ENCODE measurements around the gene VSTM2A. TPM values are rescaled to one million over a fixed set of nuclear protein-coding genes. Genes with fewer than 3 reads are reported as not detected.

Gene VSTM2A
- total RNA-seq, 4 donors from 2014 or later = 0.20 TPM; not detected in 3

DNA sequence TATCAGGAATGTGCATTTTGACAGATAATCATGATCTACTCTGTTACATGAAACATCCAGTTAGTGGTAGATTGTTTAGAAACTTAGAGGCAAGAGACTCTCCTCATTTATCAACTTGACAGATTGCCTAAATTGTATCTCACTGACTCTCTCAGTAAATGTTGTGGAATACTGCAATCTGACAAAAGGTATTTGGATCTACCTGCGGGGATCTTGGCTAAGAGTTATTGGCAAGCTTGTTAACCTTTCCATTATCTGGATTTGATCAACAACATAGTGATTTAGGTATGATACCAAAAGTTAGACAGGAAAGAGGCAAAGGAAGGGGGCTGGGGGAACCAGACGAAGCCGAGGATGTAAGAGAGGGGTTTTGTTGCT lies 2.0 kb downstream of the VSTM2A start:
- Histone ChIP-seq H3K27ac (no peak overlapping the region), H3K4me1 (no peaks in the 10 kb centered on the region), H3K36me3 (no peaks in the 10 kb centered on the region), H3K4me3 (replicated peaks in 1 of 3) (no peak overlapping the region), H3K27me3 (no peaks in the 10 kb centered on the region), H3K9me3 (no peaks in the 10 kb centered on the region)
- intact Hi-C loops (cut with DNase I) = no loop called here
- TF ChIP-seq, protein P1, sequence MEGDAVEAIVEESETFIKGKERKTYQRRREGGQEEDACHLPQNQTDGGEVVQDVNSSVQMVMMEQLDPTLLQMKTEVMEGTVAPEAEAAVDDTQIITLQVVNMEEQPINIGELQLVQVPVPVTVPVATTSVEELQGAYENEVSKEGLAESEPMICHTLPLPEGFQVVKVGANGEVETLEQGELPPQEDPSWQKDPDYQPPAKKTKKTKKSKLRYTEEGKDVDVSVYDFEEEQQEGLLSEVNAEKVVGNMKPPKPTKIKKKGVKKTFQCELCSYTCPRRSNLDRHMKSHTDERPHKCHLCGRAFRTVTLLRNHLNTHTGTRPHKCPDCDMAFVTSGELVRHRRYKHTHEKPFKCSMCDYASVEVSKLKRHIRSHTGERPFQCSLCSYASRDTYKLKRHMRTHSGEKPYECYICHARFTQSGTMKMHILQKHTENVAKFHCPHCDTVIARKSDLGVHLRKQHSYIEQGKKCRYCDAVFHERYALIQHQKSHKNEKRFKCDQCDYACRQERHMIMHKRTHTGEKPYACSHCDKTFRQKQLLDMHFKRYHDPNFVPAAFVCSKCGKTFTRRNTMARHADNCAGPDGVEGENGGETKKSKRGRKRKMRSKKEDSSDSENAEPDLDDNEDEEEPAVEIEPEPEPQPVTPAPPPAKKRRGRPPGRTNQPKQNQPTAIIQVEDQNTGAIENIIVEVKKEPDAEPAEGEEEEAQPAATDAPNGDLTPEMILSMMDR (IDR thresholded peaks at IDR 0.05) = no peak
- TF ChIP-seq POLR2A (IDR thresholded peaks at IDR 0.05) = no peak
- DNase-seq = no peak
- 8 to 12% methylated on average over 3 of the region's 3 CpGs for WGBS, 2 donors

DNA sequence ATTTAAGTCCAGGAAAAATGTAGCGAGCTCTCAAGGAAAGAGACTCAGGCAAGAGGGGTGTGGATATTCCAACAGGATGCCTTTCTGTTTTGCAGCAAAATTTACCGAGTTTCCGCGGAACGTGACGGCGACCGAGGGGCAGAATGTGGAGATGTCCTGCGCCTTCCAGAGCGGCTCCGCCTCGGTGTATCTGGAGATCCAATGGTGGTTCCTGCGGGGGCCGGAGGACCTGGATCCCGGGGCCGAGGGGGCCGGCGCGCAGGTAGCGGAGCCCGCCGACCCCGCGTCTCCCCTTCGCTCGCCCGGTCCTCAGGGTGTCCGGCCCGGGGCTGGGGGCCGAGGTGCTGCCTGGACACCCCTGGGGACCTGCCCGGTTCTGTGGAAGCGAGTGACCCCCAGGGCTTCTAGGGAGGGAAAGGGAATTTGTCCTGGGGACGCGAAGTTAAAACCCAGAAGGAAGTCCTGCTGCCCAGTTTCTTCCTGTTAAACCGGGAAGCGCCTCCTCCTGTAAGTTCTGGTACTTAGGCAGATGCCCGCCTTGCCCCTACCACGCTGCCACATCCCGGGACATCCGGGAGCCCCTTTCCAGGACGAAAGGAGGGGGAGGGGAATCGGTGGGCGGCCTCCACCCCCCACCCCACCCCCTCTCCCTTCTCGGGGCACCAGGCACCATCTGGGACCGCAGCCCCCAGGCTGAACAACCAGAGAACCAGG lies 2.5 kb downstream of the VSTM2A start:
- no peaks in the 10 kb centered on the region for H3K9me3 ChIP-seq
- H3K36me3 ChIP-seq = no peaks in the 10 kb centered on the region
- TF ChIP-seq, protein P1 (IDR thresholded peaks at IDR 0.05) = no peak
- no peak for TF ChIP-seq POLR2A (IDR thresholded peaks at IDR 0.05)
- no peaks in the 10 kb centered on the region for H3K27me3 ChIP-seq
- DNase-seq = no peak
- 3 to 5% methylated on average over 28 to 38 of the region's 45 CpGs for WGBS, 2 donors
- no peak overlapping the region for H3K4me3 ChIP-seq (replicated peaks in 1 of 3)
- H3K27ac ChIP-seq = no peak overlapping the region
- no peaks in the 10 kb centered on the region for H3K4me1 ChIP-seq
- intact Hi-C loops (cut with DNase I) = no loop called here

DNA sequence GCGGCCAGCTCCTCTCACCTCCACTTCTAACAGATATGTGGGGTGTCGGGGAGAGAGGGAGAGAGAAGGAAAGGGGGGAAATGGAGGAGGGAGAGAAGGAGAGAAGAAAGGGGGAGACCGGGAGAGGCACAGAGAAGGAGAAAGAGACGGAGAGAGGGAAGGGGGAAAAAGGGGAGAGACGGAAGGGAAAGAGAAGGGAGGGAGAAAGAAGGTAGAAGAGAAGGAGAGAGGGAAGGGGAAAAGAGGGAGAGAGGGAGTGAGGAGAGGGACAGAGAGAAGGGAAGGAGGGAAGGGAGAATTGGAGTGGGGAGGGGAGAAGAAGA lies 3.0 kb downstream of the VSTM2A start:
- 1% methylated on average over 5 of the region's 5 CpGs for WGBS, 2 donors
- no peaks in the 10 kb centered on the region for H3K27me3 ChIP-seq
- no peaks in the 10 kb centered on the region for H3K36me3 ChIP-seq
- no peak for TF ChIP-seq POLR2A (IDR thresholded peaks at IDR 0.05)
- TF ChIP-seq, protein P1 (IDR thresholded peaks at IDR 0.05) = no peak
- intact Hi-C loops (cut with DNase I) = no loop called here
- H3K9me3 ChIP-seq = no peaks in the 10 kb centered on the region
- no peak overlapping the region for H3K4me3 ChIP-seq (replicated peaks in 1 of 3)
- DNase-seq = no peak
- no peaks in the 10 kb centered on the region for H3K4me1 ChIP-seq
- H3K27ac ChIP-seq = no peak overlapping the region

DNA sequence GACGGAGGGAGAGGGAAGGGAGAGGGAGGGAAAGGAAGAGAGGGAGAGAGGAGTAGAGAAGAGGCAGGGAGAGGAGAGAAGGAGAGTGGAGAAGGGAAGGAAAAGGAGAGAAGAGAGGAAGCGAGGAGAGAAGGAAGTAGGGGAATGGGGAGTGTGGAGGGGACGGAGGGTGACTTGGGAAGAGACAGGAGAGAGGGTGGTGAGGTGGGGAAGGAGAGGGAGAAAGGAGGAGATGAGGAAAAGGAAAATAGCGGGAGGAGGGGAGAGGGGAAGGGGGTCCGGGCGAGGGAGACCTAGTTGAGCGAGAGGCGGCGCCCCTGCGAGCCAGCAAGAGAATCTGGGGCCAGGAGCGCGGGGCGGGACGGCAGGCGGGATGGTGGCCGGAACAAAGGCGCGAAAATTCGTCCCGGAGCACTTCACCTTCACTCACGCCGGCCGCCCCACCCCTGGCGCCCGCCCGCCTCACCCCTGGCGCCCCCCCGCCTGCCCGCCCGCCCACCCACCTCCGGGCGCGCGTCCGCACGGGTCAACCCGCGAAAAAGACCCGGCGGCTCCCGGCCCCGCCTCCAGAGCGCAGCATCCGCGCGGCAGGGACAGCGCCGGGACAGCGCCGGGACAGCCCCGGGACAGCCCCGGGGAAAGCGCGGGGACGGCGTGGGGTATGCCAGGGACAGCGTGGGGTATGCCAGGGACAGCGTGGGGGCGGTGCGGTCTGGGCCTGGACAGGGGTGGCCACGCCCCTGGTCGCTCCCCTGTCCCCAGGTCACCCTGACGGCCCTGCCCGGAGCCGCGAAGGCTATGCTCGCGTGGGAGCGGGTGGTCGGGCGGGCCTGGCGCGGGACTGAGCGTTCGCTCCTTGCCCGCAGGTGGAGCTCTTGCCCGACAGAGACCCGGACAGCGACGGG lies 4.2 kb downstream of the VSTM2A start:
- no peaks in the 10 kb centered on the region for H3K9me3 ChIP-seq
- H3K4me3 ChIP-seq (replicated peaks in 1 of 3) = no peak overlapping the region
- H3K4me1 ChIP-seq = no peaks in the 10 kb centered on the region
- no peak overlapping the region for H3K27ac ChIP-seq
- intact Hi-C loops (cut with DNase I) = no loop called here
- no peak for DNase-seq
- H3K27me3 ChIP-seq = no peaks in the 10 kb centered on the region
- WGBS, 2 donors = 1 to 3% methylated on average over 26 to 50 of the region's 80 CpGs
- H3K36me3 ChIP-seq = no peaks in the 10 kb centered on the region
- TF ChIP-seq, protein P1 (IDR thresholded peaks at IDR 0.05) = no peak
- TF ChIP-seq POLR2A (IDR thresholded peaks at IDR 0.05) = no peak

DNA sequence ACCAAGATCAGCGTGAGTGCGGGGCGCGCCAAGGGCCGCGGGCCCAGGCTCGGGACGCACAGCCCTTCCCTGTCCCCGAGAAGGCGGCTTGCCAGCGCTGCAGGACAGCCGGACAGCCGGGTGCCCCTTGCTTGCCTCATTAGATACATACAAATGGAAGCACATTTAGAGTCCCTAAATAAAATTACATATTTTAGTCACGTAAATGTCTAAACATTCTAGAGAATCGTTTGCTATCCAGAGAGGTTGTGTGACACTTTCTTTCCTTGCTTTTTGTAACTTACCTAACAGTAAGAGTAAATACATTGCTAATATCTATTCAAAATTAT lies 4.8 kb downstream of the VSTM2A start:
- Histone ChIP-seq H3K4me3 (replicated peaks in 1 of 3) (no peak overlapping the region), H3K9me3 (no peaks in the 10 kb centered on the region), H3K36me3 (no peaks in the 10 kb centered on the region), H3K27ac (no peak overlapping the region), H3K27me3 (no peaks in the 10 kb centered on the region), H3K4me1 (no peaks in the 10 kb centered on the region)
- WGBS, 2 donors = 0 to 3% methylated on average over 7 to 14 of the region's 15 CpGs
- no peak for DNase-seq
- TF ChIP-seq, protein P1 (IDR thresholded peaks at IDR 0.05) = no peak
- no peak for TF ChIP-seq POLR2A (IDR thresholded peaks at IDR 0.05)
- intact Hi-C loops (cut with DNase I) = no loop called here

All from thyroid gland (tissue), 4 donors.